Endothelial cell (in vitro differentiated cells): Measurements from ENCODE around the gene COQ8A. TPM values are rescaled to one million over a fixed set of nuclear protein-coding genes. Genes with fewer than 3 reads are reported as not detected.

Experiments used
- DNase-seq: peaks from one replicate; pipeline ENCODE4 v3.0.0; 2021; ENCODE audit warnings: low spot score
- H3K27ac Mint-ChIP-seq: one replicate; pipeline ENCODE4 v1.8.0; 2021; ENCODE audit warnings: mixed read lengths, inconsistent platforms; ENCODE audit not compliant: unreplicated experiment
- H3K27me3 Mint-ChIP-seq: one replicate; pipeline ENCODE4 v1.8.0; 2021; ENCODE audit warnings: mild to moderate bottlenecking, moderate library complexity, mixed read lengths, inconsistent platforms; ENCODE audit not compliant: unreplicated experiment
- H3K36me3 Mint-ChIP-seq: one replicate; pipeline ENCODE4 v1.8.0; 2021; ENCODE audit warnings: mild to moderate bottlenecking, low read depth, mixed read lengths, inconsistent platforms; ENCODE audit not compliant: unreplicated experiment
- H3K4me1 Mint-ChIP-seq: one replicate; pipeline ENCODE4 v1.8.0; 2021; ENCODE audit warnings: mild to moderate bottlenecking, mixed read lengths, inconsistent platforms; ENCODE audit not compliant: unreplicated experiment
- H3K4me3 Mint-ChIP-seq: one replicate; pipeline ENCODE4 v1.8.0; 2021; ENCODE audit warnings: mild to moderate bottlenecking, mixed read lengths, inconsistent platforms; ENCODE audit not compliant: unreplicated experiment
- H3K9me3 Mint-ChIP-seq: one replicate; pipeline ENCODE4 v1.8.0; 2021; ENCODE audit warnings: mixed read lengths, inconsistent platforms; ENCODE audit not compliant: unreplicated experiment
- total RNA-seq: library from RNA; stranded (reverse); fragmentation: NEBNext Ultra II Directional; extraction: Animal tissue kit (Norgen Biotek cat#: 25700); gene quantifications from one replicate; pipeline ENCODE4 v1.2.1, GENCODE V29; 2021; ENCODE audit not compliant: unreplicated experiment
- TF ChIP-seq, protein P1 (sequence below): fragments of 200-600 bp; sonication (generic); IDR thresholded peaks from one replicate; pipeline ENCODE4 v1.5.0; 2021; ENCODE audit warnings: antibody characterized with exemption; ENCODE audit not compliant: unreplicated experiment

COQ8A gene
- total RNA-seq, 1 donor from 2014 or later, result 22.7 TPM

GRCh38 chr1:226977643-226978431 lies 37.7 kb downstream of the COQ8A start:
- H3K27ac Mint-ChIP-seq, result no peak overlapping the region
- no peak overlapping the region for H3K4me3 Mint-ChIP-seq
- TF ChIP-seq, protein P1, sequence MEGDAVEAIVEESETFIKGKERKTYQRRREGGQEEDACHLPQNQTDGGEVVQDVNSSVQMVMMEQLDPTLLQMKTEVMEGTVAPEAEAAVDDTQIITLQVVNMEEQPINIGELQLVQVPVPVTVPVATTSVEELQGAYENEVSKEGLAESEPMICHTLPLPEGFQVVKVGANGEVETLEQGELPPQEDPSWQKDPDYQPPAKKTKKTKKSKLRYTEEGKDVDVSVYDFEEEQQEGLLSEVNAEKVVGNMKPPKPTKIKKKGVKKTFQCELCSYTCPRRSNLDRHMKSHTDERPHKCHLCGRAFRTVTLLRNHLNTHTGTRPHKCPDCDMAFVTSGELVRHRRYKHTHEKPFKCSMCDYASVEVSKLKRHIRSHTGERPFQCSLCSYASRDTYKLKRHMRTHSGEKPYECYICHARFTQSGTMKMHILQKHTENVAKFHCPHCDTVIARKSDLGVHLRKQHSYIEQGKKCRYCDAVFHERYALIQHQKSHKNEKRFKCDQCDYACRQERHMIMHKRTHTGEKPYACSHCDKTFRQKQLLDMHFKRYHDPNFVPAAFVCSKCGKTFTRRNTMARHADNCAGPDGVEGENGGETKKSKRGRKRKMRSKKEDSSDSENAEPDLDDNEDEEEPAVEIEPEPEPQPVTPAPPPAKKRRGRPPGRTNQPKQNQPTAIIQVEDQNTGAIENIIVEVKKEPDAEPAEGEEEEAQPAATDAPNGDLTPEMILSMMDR, result no peak
- peaks cover 3% of the 10 kb centered on the region for H3K27me3 Mint-ChIP-seq
- H3K36me3 Mint-ChIP-seq, result peaks cover 3% of the 10 kb centered on the region
- H3K4me1 Mint-ChIP-seq, result no peaks in the 10 kb centered on the region
- H3K9me3 Mint-ChIP-seq, result no peaks in the 10 kb centered on the region
- DNase-seq, result no peak

DNA sequence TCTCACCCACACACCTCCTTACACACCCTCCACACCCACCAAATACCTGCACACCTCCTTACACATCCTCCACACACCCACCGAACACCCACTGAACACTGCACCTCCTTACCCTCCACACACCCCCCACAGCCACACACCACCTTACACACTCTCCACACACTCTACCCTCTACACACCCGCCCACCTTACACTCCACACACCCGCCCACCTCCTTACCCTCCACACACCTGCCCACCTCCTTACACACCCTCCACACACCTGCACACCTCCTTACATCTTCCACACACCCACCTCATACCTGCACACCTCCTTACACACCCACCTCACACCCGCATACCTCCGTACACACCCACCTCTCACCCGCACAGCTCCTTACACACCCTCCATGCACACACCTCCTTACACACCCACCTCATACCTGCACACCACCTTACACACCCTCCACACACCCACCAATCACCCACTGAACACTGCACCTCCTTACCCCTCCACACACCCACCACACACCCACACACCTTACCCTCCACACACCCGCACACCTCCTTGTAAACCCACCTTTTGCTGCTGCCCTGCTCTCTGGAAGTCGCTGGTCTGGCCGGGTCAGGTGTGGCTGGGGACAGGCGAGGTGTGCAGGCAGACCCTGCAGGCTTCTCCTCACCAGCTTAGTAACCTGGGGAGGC lies 38.5 kb downstream of the COQ8A start:
- Mint-ChIP-seq H3K9me3 (no peaks in the 10 kb centered on the region), H3K4me1 (no peaks in the 10 kb centered on the region), H3K27me3 (peaks cover 4% of the 10 kb centered on the region), H3K27ac (no peak overlapping the region), H3K36me3 (peaks cover 3% of the 10 kb centered on the region), H3K4me3 (no peak overlapping the region)
- TF ChIP-seq, protein P1, result no peak
- no peak for DNase-seq

GRCh38 chr1:226979115-226979516 lies 39.0 kb downstream of the COQ8A start:
- TF ChIP-seq, protein P1, result no peak
- no peak overlapping the region for H3K27ac Mint-ChIP-seq
- no peak for DNase-seq
- peaks cover 3% of the 10 kb centered on the region for H3K36me3 Mint-ChIP-seq
- no peak overlapping the region for H3K4me3 Mint-ChIP-seq
- no peaks in the 10 kb centered on the region for H3K9me3 Mint-ChIP-seq
- H3K27me3 Mint-ChIP-seq, result peaks cover 4% of the 10 kb centered on the region
- H3K4me1 Mint-ChIP-seq, result no peaks in the 10 kb centered on the region

- DNase-seq, result no peak
- TF ChIP-seq, protein P1, result no peak
- H3K36me3 Mint-ChIP-seq, result peaks cover 3% of the 10 kb centered on the region
- H3K27ac Mint-ChIP-seq, result no peak overlapping the region
- peaks cover 4% of the 10 kb centered on the region for H3K27me3 Mint-ChIP-seq
- no peak overlapping the region for H3K4me3 Mint-ChIP-seq
- H3K9me3 Mint-ChIP-seq, result no peaks in the 10 kb centered on the region
- no peaks in the 10 kb centered on the region for H3K4me1 Mint-ChIP-seq
Observed at GRCh38 chr1:226979517-226980121, 39.5 kb downstream of the COQ8A start.
